Femur (tissue), 1 donor: ENCODE results near the gene BANK1.

Experiments used
- DNase-seq: peaks from one replicate; pipeline ENCODE4 v3.0.0-alpha.2; 2017

The BANK1 gene

GRCh38 chr4:102037566-102037965 is 247.0 kb downstream of the BANK1 start:
- DNase-seq: no peak

GRCh38 chr4:102042871-102043802 is 252.6 kb downstream of the BANK1 start:
- DNase-seq: no peak

- no peak for DNase-seq
These were observed 257.1 kb downstream of the BANK1 start for GRCh38 chr4:102047616-102048015.

- DNase-seq: no peak
These were observed 265.3 kb downstream of the BANK1 start for GRCh38 chr4:102055805-102056204.

- DNase-seq: no peak
These were observed 266.6 kb downstream of the BANK1 start for GRCh38 chr4:102057122-102057521.

- no peak for DNase-seq
These were observed 270.6 kb downstream of the BANK1 start for GRCh38 chr4:102061133-102061532.

GRCh38 chr4:102064747-102065442 is 274.4 kb downstream of the BANK1 start:
- no peak for DNase-seq

GRCh38 chr4:102076622-102077021 is 286.1 kb downstream of the BANK1 start:
- no peak for DNase-seq

- DNase-seq: no peak
These were observed 289.7 kb downstream of the BANK1 start for GRCh38 chr4:102080184-102080583.

GRCh38 chr4:102089850-102090621 is 299.5 kb downstream of the BANK1 start:
- DNase-seq: no peak

GRCh38 chr4:102091656-102092055 is 301.1 kb downstream of the BANK1 start:
- DNase-seq: no peak

GRCh38 chr4:102094481-102094880 is 304.0 kb downstream of the BANK1 start:
- DNase-seq: no peak

GRCh38 chr4:102103368-102103767 is 312.8 kb downstream of the BANK1 start:
- DNase-seq: no peak

- no peak for DNase-seq
These were observed 313.7 kb downstream of the BANK1 start for GRCh38 chr4:102104278-102104677.

GRCh38 chr4:102105983-102106382 is 315.5 kb downstream of the BANK1 start:
- no peak for DNase-seq

- DNase-seq: no peak
These were observed 323.6 kb downstream of the BANK1 start for GRCh38 chr4:102114118-102114630.

- DNase-seq: no peak
These were observed 325.6 kb downstream of the BANK1 start for GRCh38 chr4:102116121-102116520.

- DNase-seq: no peak
These were observed 330.3 kb downstream of the BANK1 start for GRCh38 chr4:102120846-102121245.
